DOHH2 (cell line): Measurements from ENCODE around the gene SVIL.

Experiments
- EZH2phosphoT487 ChIP-seq: fragments of 200-600 bp; sonication (generic); IDR thresholded peaks from 2 replicates; pipeline ENCODE4 v1.6.1; 2017; ENCODE audit warnings: borderline replicate concordance, mild to moderate bottlenecking, antibody characterized with exemption, low read length, moderate library complexity, mixed read lengths
- TF ChIP-seq, protein P1 (sequence below): fragments of 200-600 bp; sonication (generic); IDR thresholded peaks from one replicate; pipeline ENCODE4 v1.5.1; 2014; ENCODE audit warnings: antibody characterized with exemption, mild to moderate bottlenecking, low read depth, low read length; ENCODE audit not compliant: poor library complexity, severe bottlenecking

DNA sequence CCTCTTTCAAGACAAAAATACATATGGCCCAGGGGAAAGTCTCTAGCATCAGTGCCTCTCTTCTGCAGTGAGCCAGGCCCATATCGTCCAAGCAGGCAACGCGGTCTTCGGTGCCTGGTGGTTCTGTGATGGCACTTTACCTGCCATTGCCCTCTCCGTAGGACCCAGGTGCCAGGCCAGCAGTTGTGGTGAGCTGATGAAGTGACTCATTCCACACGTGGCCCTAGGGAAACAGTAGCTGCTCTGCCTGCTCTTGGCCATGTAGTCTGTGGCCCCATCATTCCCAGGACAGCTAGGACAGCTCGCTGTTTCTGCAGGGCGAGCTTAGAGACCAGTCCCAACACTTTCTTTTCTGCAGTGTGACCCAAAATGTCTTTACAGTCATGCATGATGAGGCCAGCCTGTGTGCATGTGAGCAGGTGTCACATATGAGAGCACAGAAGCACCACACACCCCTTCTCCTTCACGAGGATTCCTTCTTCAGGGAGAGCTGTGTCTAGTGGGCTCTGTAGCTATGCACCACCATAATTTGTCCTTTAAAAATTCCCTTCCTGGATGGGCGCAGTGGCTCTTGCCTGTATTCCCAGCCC is 39.0 kb downstream of the SVIL start:
- TF ChIP-seq, protein P1, sequence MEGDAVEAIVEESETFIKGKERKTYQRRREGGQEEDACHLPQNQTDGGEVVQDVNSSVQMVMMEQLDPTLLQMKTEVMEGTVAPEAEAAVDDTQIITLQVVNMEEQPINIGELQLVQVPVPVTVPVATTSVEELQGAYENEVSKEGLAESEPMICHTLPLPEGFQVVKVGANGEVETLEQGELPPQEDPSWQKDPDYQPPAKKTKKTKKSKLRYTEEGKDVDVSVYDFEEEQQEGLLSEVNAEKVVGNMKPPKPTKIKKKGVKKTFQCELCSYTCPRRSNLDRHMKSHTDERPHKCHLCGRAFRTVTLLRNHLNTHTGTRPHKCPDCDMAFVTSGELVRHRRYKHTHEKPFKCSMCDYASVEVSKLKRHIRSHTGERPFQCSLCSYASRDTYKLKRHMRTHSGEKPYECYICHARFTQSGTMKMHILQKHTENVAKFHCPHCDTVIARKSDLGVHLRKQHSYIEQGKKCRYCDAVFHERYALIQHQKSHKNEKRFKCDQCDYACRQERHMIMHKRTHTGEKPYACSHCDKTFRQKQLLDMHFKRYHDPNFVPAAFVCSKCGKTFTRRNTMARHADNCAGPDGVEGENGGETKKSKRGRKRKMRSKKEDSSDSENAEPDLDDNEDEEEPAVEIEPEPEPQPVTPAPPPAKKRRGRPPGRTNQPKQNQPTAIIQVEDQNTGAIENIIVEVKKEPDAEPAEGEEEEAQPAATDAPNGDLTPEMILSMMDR: no peak
- no peak for TF ChIP-seq EZH2phosphoT487
